Liver (tissue), 9 donors: ENCODE results near the gene TARS3. TPM values are rescaled to one million over a fixed set of nuclear protein-coding genes. Genes with fewer than 3 reads are reported as not detected.
A peak's percentile ranks its signal among the peaks of the same experiment; 100 is the strongest.

ENCODE experiments used
- DNase-seq: peaks from one replicate; pipeline ENCODE4 v3.0.0-alpha.2; 2017; ENCODE audit warnings: low spot score
- H3K27ac ChIP-seq, 2 donors: one replicate each; pipeline ENCODE4 v1.7.0; 2013; ENCODE audit warnings: inconsistent platforms in 2 of 2, low read length in 2 of 2, control low read depth in 1 of 2, low read depth in 1 of 2, mild to moderate bottlenecking in 1 of 2
- H3K27me3 ChIP-seq, 4 donors: one replicate each; pipeline versions ENCODE4 v1.6.1 to v1.7.0; 2013; ENCODE audit warnings: low read length in 3 of 4, inconsistent platforms in 1 of 4, mild to moderate bottlenecking in 1 of 4, moderate library complexity in 1 of 4; ENCODE audit not compliant: control insufficient read depth in 4 of 4, insufficient read depth in 4 of 4
- H3K36me3 ChIP-seq, 4 donors: one replicate each; pipeline versions ENCODE4 v1.6.1 to v1.7.0; 2013; ENCODE audit warnings: low read length in 3 of 4, mild to moderate bottlenecking in 3 of 4, low read depth in 1 of 4, moderate library complexity in 1 of 4; ENCODE audit not compliant: control insufficient read depth in 4 of 4, insufficient read depth in 3 of 4
- H3K4me1 ChIP-seq, 4 donors: one replicate each; pipeline versions ENCODE4 v1.6.1 to v1.7.0; 2013; ENCODE audit warnings: low read length in 3 of 4, mild to moderate bottlenecking in 3 of 4, moderate library complexity in 1 of 4; ENCODE audit not compliant: control insufficient read depth in 4 of 4, insufficient read depth in 4 of 4
- H3K4me3 ChIP-seq, 3 donors: one replicate each; pipeline versions ENCODE4 v1.6.1 to v1.7.0; 2013; ENCODE audit warnings: low read length in 3 of 3, control low read depth in 1 of 3, low read depth in 1 of 3, mild to moderate bottlenecking in 1 of 3
- H3K9ac ChIP-seq, 2 donors: one replicate each; pipeline ENCODE4 v1.7.0; 2013; ENCODE audit warnings: low read length in 2 of 2, mild to moderate bottlenecking in 2 of 2, moderate library complexity in 2 of 2, control low read depth in 1 of 2, low read depth in 1 of 2
- H3K9me3 ChIP-seq, 4 donors: one replicate each; pipeline versions ENCODE4 v1.6.1 to v1.7.0; 2013; ENCODE audit warnings: low read length in 3 of 4; ENCODE audit not compliant: control insufficient read depth in 4 of 4
- CTCF ChIP-seq: fragments of 150-350 bp; IDR thresholded peaks from 2 replicates; pipeline ENCODE4 v1.5.1; 2017; ENCODE audit warnings: improper control_type of control experiment, low read depth, low read length; ENCODE audit not compliant: missing input control
- EGR1 ChIP-seq, 2 donors: IDR thresholded peaks; 2 replicates each; pipeline ENCODE4 v1.6.1; 2016 to 2018; ENCODE audit warnings: antibody characterized with exemption in 2 of 2, low read depth in 2 of 2
- FOXA1 ChIP-seq: IDR thresholded peaks from 2 replicates; pipeline ENCODE4 v1.6.1; 2016; ENCODE audit warnings: antibody characterized with exemption
- FOXA2 ChIP-seq: IDR thresholded peaks from 2 replicates; pipeline ENCODE4 v1.6.1; 2016; ENCODE audit warnings: antibody characterized with exemption
- GABPA ChIP-seq, 2 donors: IDR thresholded peaks in 1 of 2; conservative IDR thresholded peaks in 1 of 2; 2 replicates each; pipeline ENCODE4 v1.6.1; 2016; ENCODE audit warnings: antibody characterized with exemption in 2 of 2, mild to moderate bottlenecking in 1 of 2, moderate library complexity in 1 of 2
- HNF4A ChIP-seq, 2 donors: conservative IDR thresholded peaks; 2 replicates each; pipeline ENCODE4 v1.6.1; 2016; ENCODE audit warnings: antibody characterized with exemption in 2 of 2, mild to moderate bottlenecking in 2 of 2
- HNF4G ChIP-seq: IDR thresholded peaks from 2 replicates; pipeline ENCODE4 v1.6.1; 2016; ENCODE audit warnings: antibody characterized with exemption
- JUND ChIP-seq, 2 donors: IDR thresholded peaks; 2 replicates each; pipeline ENCODE4 v1.6.1; 2016; ENCODE audit warnings: antibody characterized with exemption in 2 of 2
- NR2F2 ChIP-seq: IDR thresholded peaks from 2 replicates; pipeline ENCODE4 v1.6.1; 2016; ENCODE audit warnings: antibody characterized with exemption
- RAD21 ChIP-seq, 2 donors: IDR thresholded peaks; 2 replicates each; pipeline ENCODE4 v1.6.1; 2016; ENCODE audit warnings: antibody characterized with exemption in 2 of 2, mild to moderate bottlenecking in 2 of 2
- RXRA ChIP-seq, 2 donors: IDR thresholded peaks; 2 replicates each; pipeline ENCODE4 v1.6.1; 2017 to 2018; ENCODE audit warnings: antibody characterized with exemption in 2 of 2, mild to moderate bottlenecking in 1 of 2
- SP1 ChIP-seq: IDR thresholded peaks from 2 replicates; pipeline ENCODE4 v1.6.1; 2018; ENCODE audit warnings: antibody characterized with exemption, mild to moderate bottlenecking
- TAF1 ChIP-seq: conservative IDR thresholded peaks from 2 replicates; pipeline ENCODE4 v1.6.1; 2016; ENCODE audit warnings: antibody characterized with exemption, mild to moderate bottlenecking
- YY1 ChIP-seq: IDR thresholded peaks from 2 replicates; pipeline ENCODE4 v1.6.1; 2016; ENCODE audit warnings: antibody characterized with exemption, mild to moderate bottlenecking
- ZBTB33 ChIP-seq: IDR thresholded peaks from 2 replicates; pipeline ENCODE4 v1.6.1; 2016; ENCODE audit warnings: antibody characterized with exemption
- WGBS: extraction: QIAGEN DNeasy Blood & Tissue Kit; methylation state at CpG from one replicate; pipeline ENCODE4 v1.1.7; 2013; 5-methylcytosine and 5-hydroxymethylcytosine counted together
- polyA plus RNA-seq, 2 donors: library from polyadenylated mRNA; stranded (reverse) in 1 of 2; unstranded in 1 of 2; fragments of 200-250 nt in 1 of 2; fragments of >200 nt in 1 of 2; fragmentation: Nextera tagmentation in 1 of 2; extraction: Ambion mirVana in 1 of 2; gene quantifications; one replicate each; pipeline versions ENCODE4 v1.2.1 to v1.2.3, GENCODE V29; 2013 to 2015
- total RNA-seq, 2 donors: library from RNA; depleted of rRNA; stranded (reverse); fragments of >200 nt; gene quantifications; one replicate each; pipeline ENCODE4 v1.2.3, GENCODE V29; 2014
- TF ChIP-seq, protein P1 (sequence below): IDR thresholded peaks from 2 replicates; pipeline ENCODE4 v1.6.1; 2016; ENCODE audit warnings: antibody characterized with exemption
- TF ChIP-seq, protein P2 (sequence below): IDR thresholded peaks from 2 replicates; pipeline ENCODE4 v1.6.1; 2016; ENCODE audit warnings: antibody characterized with exemption, mild to moderate bottlenecking
- TF ChIP-seq, protein P3 (sequence below): IDR thresholded peaks from 2 replicates; pipeline ENCODE4 v1.6.1; 2016; ENCODE audit warnings: antibody characterized with exemption
- donor health status: healthy.
- donor health status: healthy.
- donor health status: healthy.
- donor health status: healthy.
- donor health status: healthy.

The TARS3 gene
- total and polyA plus RNA-seq, 4 donors: 2.3 to 7.8 (median 4.0) TPM

GRCh38 chr15:101724675-101725005, 367 bp upstream of the TARS3 start:
- Histone ChIP-seq H3K27me3 (no peaks in the 10 kb centered on the region), H3K9ac (no peak overlapping the region), H3K27ac (no peak overlapping the region), H3K4me3 (peak overlapping the region in 2 of 3 donors; percentile 14 to 42), H3K36me3 (peaks cover 0 to 15% (median 12%) of the 10 kb centered on the region in 4 donors), H3K9me3 (no peaks in the 10 kb centered on the region), H3K4me1 (peaks cover 0 to 12% (median 9%) of the 10 kb centered on the region in 4 donors)
- no peak for TF ChIP-seq NR2F2
- TF ChIP-seq JUND (IDR thresholded peaks at IDR 0.05): no peak
- TF ChIP-seq, protein P1, sequence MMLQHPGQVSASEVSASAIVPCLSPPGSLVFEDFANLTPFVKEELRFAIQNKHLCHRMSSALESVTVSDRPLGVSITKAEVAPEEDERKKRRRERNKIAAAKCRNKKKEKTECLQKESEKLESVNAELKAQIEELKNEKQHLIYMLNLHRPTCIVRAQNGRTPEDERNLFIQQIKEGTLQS: no peak
- TF ChIP-seq FOXA2: no peak
- TF ChIP-seq SP1: no peak
- no peak for TF ChIP-seq YY1
- no peak for TF ChIP-seq HNF4G
- no peak for TF ChIP-seq HNF4A (conservative IDR thresholded peaks at IDR 0.05)
- TF ChIP-seq, protein P2, sequence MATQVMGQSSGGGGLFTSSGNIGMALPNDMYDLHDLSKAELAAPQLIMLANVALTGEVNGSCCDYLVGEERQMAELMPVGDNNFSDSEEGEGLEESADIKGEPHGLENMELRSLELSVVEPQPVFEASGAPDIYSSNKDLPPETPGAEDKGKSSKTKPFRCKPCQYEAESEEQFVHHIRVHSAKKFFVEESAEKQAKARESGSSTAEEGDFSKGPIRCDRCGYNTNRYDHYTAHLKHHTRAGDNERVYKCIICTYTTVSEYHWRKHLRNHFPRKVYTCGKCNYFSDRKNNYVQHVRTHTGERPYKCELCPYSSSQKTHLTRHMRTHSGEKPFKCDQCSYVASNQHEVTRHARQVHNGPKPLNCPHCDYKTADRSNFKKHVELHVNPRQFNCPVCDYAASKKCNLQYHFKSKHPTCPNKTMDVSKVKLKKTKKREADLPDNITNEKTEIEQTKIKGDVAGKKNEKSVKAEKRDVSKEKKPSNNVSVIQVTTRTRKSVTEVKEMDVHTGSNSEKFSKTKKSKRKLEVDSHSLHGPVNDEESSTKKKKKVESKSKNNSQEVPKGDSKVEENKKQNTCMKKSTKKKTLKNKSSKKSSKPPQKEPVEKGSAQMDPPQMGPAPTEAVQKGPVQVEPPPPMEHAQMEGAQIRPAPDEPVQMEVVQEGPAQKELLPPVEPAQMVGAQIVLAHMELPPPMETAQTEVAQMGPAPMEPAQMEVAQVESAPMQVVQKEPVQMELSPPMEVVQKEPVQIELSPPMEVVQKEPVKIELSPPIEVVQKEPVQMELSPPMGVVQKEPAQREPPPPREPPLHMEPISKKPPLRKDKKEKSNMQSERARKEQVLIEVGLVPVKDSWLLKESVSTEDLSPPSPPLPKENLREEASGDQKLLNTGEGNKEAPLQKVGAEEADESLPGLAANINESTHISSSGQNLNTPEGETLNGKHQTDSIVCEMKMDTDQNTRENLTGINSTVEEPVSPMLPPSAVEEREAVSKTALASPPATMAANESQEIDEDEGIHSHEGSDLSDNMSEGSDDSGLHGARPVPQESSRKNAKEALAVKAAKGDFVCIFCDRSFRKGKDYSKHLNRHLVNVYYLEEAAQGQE: no peak
- TF ChIP-seq CTCF: no peak
- TF ChIP-seq ZBTB33: no peak
- no peak for TF ChIP-seq GABPA (IDR thresholded peaks at IDR 0.05 in 1 of 2, conservative IDR thresholded peaks at IDR 0.05 in 1 of 2)
- TF ChIP-seq, protein P3, sequence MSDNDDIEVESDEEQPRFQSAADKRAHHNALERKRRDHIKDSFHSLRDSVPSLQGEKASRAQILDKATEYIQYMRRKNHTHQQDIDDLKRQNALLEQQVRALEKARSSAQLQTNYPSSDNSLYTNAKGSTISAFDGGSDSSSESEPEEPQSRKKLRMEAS: no peak
- no peak for TF ChIP-seq FOXA1
- 30% methylated on average over 8 of the region's 8 CpGs for WGBS
- DNase-seq: no peak

DNA sequence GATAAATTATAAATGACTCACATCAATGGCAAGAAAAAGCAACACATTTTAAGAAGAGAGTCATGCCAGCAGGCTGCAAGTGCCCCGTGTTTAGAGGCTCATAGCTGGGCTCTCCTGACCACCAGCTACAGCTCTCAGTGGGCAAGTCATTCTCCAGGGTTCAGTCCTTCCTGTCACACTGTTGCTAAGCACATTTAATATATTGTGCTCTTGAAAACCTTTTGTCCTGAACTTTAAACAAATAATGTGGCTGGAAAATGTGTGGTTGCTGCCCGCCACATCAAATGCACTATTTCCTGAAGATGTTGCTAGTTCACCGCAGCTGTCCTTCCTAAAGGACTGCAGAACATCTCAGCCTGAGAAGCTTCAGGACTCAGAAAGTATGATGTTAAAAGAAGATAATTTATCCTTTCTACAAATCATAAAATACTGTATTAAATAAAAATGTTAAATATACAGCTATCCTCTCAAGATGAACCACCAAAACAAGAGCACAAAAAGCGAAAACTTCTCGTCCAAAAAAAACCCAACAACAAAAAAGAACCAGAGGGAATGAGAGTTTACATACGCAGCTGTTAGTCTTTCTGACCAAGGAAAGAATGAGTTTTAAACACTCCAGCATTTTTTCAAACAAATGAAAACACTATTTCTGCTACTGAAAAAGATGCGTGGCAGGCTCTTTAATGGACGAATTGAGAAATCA, 951 bp downstream of the TARS3 start:
- Histone ChIP-seq H3K27me3 (no peaks in the 10 kb centered on the region), H3K9me3 (no peaks in the 10 kb centered on the region), H3K4me1 (peaks cover 0 to 12% (median 9%) of the 10 kb centered on the region in 4 donors), H3K9ac (peak overlapping the region; percentile 53 to 75), H3K4me3 (peak overlapping the region; percentile 82 to 95 (median 95)), H3K27ac (peak overlapping the region; percentile 93 to 96), H3K36me3 (peaks cover 2 to 27% (median 17%) of the 10 kb centered on the region in 4 donors)
- DNase-seq: no peak
- 22% methylated on average over 8 of the region's 8 CpGs for WGBS
- TF ChIP-seq ZBTB33: no peak
- no peak for TF ChIP-seq FOXA1
- no peak for TF ChIP-seq NR2F2
- TF ChIP-seq YY1: no peak
- no peak for TF ChIP-seq HNF4G
- TF ChIP-seq EGR1 (IDR thresholded peaks at IDR 0.05; ENCODE audit: low read depth in 2 of 2): no peak
- TF ChIP-seq RXRA (IDR thresholded peaks at IDR 0.05): no peak
- TF ChIP-seq HNF4A (conservative IDR thresholded peaks at IDR 0.05): no peak
- TF ChIP-seq, protein P1: no peak
- TF ChIP-seq RAD21 (IDR thresholded peaks at IDR 0.05): no peak
- no peak for TF ChIP-seq FOXA2
- TF ChIP-seq JUND (IDR thresholded peaks at IDR 0.05): no peak
- TF ChIP-seq, protein P3: no peak
- TF ChIP-seq SP1: no peak
- TF ChIP-seq GABPA (IDR thresholded peaks at IDR 0.05 in 1 of 2, conservative IDR thresholded peaks at IDR 0.05 in 1 of 2): no peak
- no peak for TF ChIP-seq TAF1
